HG03175 (cell line): ENCODE data around the gene TSLP.

Experiments
- ATAC-seq: cut with Tn5 transposase; IDR thresholded peaks from one replicate; pipeline ENCODE4 v1.9.1; 2021; ENCODE audit warnings: mild to moderate bottlenecking, moderate library complexity; ENCODE audit not compliant: unreplicated experiment

Gene TSLP

GRCh38 chr5:111095982-111096381 is 24.5 kb downstream of the TSLP start:
- ATAC-seq = no peak

- ATAC-seq = no peak
Observed at GRCh38 chr5:111099058-111099778, 27.7 kb downstream of the TSLP start.

GRCh38 chr5:111106320-111106948 is 34.9 kb downstream of the TSLP start:
- no peak for ATAC-seq

GRCh38 chr5:111107371-111107770 is 35.9 kb downstream of the TSLP start:
- no peak for ATAC-seq

GRCh38 chr5:111111956-111112355 is 40.4 kb downstream of the TSLP start:
- no peak for ATAC-seq

DNA sequence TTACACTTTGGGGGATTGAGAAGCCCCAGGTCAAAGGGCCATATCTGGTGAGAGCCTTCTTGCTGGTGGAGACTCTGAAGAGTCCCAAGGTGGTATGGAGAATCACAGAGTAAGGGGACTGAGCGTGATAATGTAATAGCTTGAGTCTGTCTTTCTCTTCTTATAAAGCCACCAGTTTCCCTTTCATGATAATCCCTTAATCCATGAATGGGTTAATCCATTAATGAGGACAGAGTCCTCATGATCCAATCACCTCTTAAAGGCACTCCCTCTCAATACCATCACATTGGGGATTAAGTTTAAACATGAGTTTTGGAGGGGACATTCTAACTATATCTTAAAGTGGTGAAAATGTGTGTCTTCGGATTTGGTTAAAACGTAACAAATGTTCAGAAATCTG is 42.2 kb downstream of the TSLP start:
- no peak for ATAC-seq

DNA sequence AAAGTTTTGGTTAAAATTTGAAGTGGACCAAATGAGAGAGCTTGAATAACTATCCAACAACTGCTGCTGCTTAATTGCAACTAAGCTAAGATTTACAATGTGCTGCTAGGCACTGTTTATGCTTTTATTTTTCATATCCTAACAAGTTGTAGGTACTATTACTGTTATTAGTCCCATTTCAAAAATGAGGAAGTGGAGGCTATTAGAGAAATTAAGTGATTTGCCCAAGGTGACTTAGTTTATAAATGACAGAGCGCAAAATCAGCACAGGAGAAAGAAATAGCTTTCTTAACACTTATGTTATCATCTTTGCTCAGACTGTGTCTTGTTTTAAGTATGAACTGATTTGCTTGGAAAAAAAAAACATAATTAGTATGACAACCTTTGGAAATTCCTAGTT is 43.7 kb downstream of the TSLP start:
- ATAC-seq = no peak

DNA sequence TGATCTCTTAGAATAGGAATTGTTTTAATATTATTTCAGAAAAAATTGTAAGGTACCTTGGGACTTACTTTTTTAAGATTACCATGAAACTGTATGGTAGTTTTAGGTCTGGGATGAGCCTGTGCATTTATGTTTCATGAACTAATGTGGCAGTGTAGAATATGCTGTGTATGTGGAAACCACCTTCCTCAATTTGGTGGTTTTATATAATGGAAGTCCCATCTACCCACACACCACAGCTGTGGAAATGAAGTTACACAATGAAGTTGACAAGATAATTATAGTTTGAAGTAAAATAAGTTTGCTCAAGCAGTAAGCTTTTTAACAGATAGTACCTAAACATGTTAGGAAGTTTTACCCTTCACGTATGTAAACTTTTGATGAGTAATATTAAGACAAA is 45.0 kb downstream of the TSLP start:
- no peak for ATAC-seq

- ATAC-seq = no peak
Observed at GRCh38 chr5:111117136-111117535, 45.6 kb downstream of the TSLP start.

DNA sequence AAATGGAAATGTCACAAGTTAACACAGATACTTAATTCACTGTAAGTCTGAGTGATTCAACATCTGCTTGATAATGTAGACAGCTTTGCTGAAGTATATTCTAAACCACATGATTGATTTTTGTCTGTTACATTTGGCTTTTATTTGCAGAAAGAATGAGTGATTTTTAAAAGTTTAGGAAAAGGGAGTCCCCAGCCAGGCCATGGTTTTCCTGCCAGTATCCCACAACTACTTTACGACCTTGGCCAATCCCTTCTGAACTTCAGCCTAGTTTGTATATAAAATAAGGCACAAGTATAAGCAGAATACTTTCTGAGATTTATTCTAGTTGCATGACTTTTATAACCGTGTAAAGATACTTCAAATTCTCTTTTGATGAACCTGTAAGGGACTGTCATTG is 47.7 kb downstream of the TSLP start:
- no peak for ATAC-seq

- ATAC-seq = no peak
Observed at GRCh38 chr5:111119856-111120255, 48.3 kb downstream of the TSLP start.

DNA sequence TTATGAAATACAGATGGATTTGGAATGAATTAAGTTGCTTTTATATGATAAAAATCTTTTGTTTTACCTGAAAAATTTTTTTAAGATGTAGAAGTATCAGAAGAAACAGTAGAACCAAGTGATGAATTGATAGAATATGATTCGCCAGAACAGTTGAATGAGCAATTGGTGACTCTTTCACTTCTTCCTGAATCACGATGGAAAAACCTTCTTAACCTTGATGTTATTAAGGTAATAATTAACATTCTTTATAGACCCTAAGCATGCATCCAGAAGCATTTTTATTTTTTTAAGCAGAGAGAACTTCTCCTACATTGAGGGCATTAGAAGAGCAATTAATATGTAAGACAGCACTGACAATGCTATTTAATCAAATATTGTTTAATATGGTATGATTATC is 49.4 kb downstream of the TSLP start:
- no peak for ATAC-seq

- no peak for ATAC-seq
Observed at GRCh38 chr5:111121926-111122325, 50.4 kb downstream of the TSLP start.

GRCh38 chr5:111122398-111122797 is 50.9 kb downstream of the TSLP start:
- peak; percentile 59 for ATAC-seq

- no peak for ATAC-seq
Observed at GRCh38 chr5:111124793-111125192, 53.3 kb downstream of the TSLP start.

- ATAC-seq = no peak
Observed at GRCh38 chr5:111126896-111127295, 55.4 kb downstream of the TSLP start.
